Heart right ventricle (tissue), 16 donors: ENCODE measurements around the gene MYH16. TPM values are rescaled to one million over a fixed set of nuclear protein-coding genes. Genes with fewer than 3 reads are reported as not detected.
"Not testable (repeated sequence)": the region's sequence is repeated elsewhere in the genome, so short reads cannot be mapped to it uniquely, and the experiment has no call there.

Source experiments
- ATAC-seq, 8 donors: fragments of 200-7000 bp; cut with Tn5 transposase; one replicate each; pipeline ENCODE4 v1.9.1; 2020; ENCODE audit warnings: mild to moderate bottlenecking in 8 of 8, moderate library complexity in 8 of 8, moderate number of reproducible peaks in 1 of 8
- DNase-seq, 2 donors: peaks; one replicate each; pipeline ENCODE4 v3.0.0-alpha.2; 2020
- H3K27ac ChIP-seq, 10 donors: fragments of 200-600 bp; sonication (generic) in 2 of 10; one replicate each; pipeline versions ENCODE4 v1.5.0 to v1.8.0; 2020 to 2022; ENCODE audit warnings: mild to moderate bottlenecking in 3 of 10
- H3K27me3 ChIP-seq, 7 donors: fragments of 200-600 bp; one replicate each; pipeline ENCODE4 v1.8.0; 2021 to 2022; ENCODE audit warnings: mild to moderate bottlenecking in 2 of 7
- H3K36me3 ChIP-seq, 9 donors: fragments of 200-600 bp; sonication (generic) in 1 of 9; one replicate each; pipeline versions ENCODE4 v1.5.0 to v1.8.0; 2020 to 2022; ENCODE audit warnings: mild to moderate bottlenecking in 2 of 9
- H3K4me1 ChIP-seq, 9 donors: fragments of 200-600 bp; sonication (generic) in 1 of 9; one replicate each; pipeline versions ENCODE4 v1.5.0 to v1.8.0; 2020 to 2022; ENCODE audit warnings: mild to moderate bottlenecking in 4 of 9
- H3K4me3 ChIP-seq, 10 donors: fragments of 200-600 bp; sonication (generic) in 2 of 10; one replicate each; pipeline versions ENCODE4 v1.5.0 to v1.8.0; 2020 to 2022; ENCODE audit warnings: mild to moderate bottlenecking in 7 of 10, moderate library complexity in 2 of 10
- H3K9me3 ChIP-seq, 11 donors: fragments of 200-600 bp in 10 of 11; sonication (generic) in 2 of 11; one replicate each; pipeline versions ENCODE4 v1.5.0 to v1.8.0; 2013 to 2022; ENCODE audit warnings: mild to moderate bottlenecking in 2 of 11, control low read depth in 1 of 11, moderate library complexity in 1 of 11
- WGBS, 2 donors: extraction: QIAGEN DNeasy Blood & Tissue Kit; methylation state at CpG; one replicate each; pipeline ENCODE4 v1.1.7; 2013; ENCODE audit warnings: inconsistent platforms in 1 of 2; 5-methylcytosine and 5-hydroxymethylcytosine counted together
- intact Hi-C, 10 donors: fragments of 100-400 bp; cut with DNase I; formaldehyde crosslinking; loops; one replicate each; pipeline versions ENCODE4 v1.11.1 to v1.14.2; 2022
- polyA plus RNA-seq, 2 donors: library from polyadenylated mRNA; stranded (reverse); fragments of 200-250 nt; gene quantifications; one replicate each; pipeline ENCODE4 v1.2.3, GENCODE V29; 2013
- total RNA-seq, 10 donors: library from RNA; stranded (reverse); fragmentation: NEBNext Ultra II Directional in 3 of 10; extraction: Animal tissue kit (Norgen Biotek cat#: 25700) in 3 of 10; gene quantifications; one replicate each; pipeline versions ENCODE4 v1.2.1 to v1.2.4, GENCODE V29; 2021 to 2023
- TF ChIP-seq, protein P1 (sequence below), 9 donors: fragments of 200-600 bp; sonication (generic) in 2 of 9; IDR thresholded peaks; one replicate each; pipeline versions ENCODE4 v1.5.0 to v1.8.0; 2021 to 2022; ENCODE audit warnings: antibody characterized with exemption in 9 of 9, mild to moderate bottlenecking in 5 of 9, moderate library complexity in 1 of 9
- donor health status: Arrhythmogenic right ventricular cardiomyopathy.
- donor health status: ischemic (EF 13 %, LVEDD 7.1; RV severe dilation, severe dysfunction).
- donor health status: healthy with polysubstance abuse.
- donor health status: DM: no; HTN: yes; CAD: no.
- donor health status: DM: no; HTN: no; CAD: no.
- donor health status: ischemic (EF 25% LVEDD 6.9; RV normal size, moderate dysfunction).
- donor health status: ischemic (EF 25% LVEDD 5.7; RV mildly dilated, moderate dysfunction).
- donor health status: healthy.
- donor health status: DM: yes; HTN: yes; CAD: no.
- donor health status: Ischemic cardiomyopathy.
- donor health status: ischemic (EF 35%, LVEDD 5.7; RV mildly dilated, moderate dysfunction).
- donor health status: nonischemic (EF 11% LVEDD 7.7; RV severe dilation, severe dysfunction).
- donor health status: DM: yes; HTN: yes; CAD: no.
- donor health status: PGD.
- donor health status: ischemic (EF 29% LVEDD 5.4; RV normal size, mild dysfunction).
- donor health status: nonischemic (EF 23%, LVEDD 6.1; RV moderate dilation, normal function).

MYH16 gene
- total and polyA plus RNA-seq, 12 donors = not detected

DNA sequence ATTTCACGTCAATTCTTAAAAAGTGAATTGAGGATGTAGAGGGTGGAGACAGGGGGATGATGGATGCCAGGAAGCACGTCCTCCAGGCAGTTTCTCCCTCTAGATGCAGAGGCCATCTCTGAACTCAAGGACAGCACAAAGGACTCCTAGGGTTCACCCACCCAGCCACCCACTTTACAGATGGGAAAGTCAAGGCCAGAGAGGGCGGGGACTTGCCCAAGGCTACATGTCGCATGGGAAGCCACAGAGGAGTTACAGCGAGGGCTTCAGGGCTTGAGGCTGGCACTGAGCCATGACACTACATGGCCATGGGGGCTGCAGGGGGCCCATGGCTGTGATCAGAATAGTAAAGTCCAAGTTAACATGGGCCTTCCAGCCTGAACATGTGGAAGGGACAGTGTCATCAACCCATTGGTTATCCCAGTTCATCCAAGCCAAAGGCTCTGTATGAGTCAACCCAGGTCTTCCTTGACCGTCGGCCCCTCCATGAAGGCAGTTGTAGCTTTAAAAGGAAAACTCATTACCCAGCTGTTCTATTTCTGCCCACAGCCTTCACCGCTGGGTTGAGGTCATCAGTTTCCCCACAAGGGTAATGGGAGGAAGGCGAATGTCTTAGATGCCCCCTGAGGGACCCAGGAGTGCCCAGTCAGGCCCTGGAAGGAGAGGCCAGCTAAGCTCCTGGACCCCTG lies 40.4 kb upstream of the MYH16 start:
- intact Hi-C loops = no loop called here

DNA sequence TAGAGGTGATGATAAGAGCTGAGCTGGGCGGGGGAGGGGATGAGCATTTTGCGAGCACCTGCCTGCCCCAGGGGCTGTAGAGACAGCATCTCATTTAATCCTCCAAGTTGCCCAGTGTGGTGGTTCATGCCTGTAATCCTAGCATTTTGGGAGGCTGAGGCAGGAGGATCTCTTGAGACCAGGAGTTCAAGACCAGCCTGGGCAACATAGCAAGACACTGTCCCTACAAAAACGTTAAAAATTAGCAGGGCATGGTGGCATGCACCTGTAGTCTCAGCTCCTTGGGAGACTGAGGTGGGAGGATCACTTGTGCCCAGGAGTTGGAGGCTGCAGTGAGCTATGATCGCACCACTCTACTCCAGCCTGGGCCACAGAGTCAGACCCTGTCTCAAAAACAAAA lies 39.7 kb upstream of the MYH16 start:
- DNase-seq, H3K27ac ChIP-seq, H3K36me3 ChIP-seq, ATAC-seq, H3K27me3 ChIP-seq, H3K4me1 ChIP-seq, intact Hi-C loops, H3K4me3 ChIP-seq: not testable (repeated sequence)
- WGBS, 2 donors = 84 to 86% methylated on average over 4 of the region's 4 CpGs
- peaks cover 0 to 12% (median 0%) of the 10 kb centered on the region in 11 donors for H3K9me3 ChIP-seq

More for the DNA sequence above, 40.4 kb upstream of the MYH16 start:
- Histone ChIP-seq H3K4me1 (no peaks in the 10 kb centered on the region), H3K27ac (no peak overlapping the region), H3K9me3 (peaks cover 0 to 4% (median 0%) of the 10 kb centered on the region in 11 donors), H3K36me3 (no peaks in the 10 kb centered on the region), H3K4me3 (no peak overlapping the region), H3K27me3 (peaks cover 0 to 6% (median 0%) of the 10 kb centered on the region in 7 donors)
- DNase-seq (no peak), ATAC-seq (no peak)
- TF ChIP-seq, protein P1, sequence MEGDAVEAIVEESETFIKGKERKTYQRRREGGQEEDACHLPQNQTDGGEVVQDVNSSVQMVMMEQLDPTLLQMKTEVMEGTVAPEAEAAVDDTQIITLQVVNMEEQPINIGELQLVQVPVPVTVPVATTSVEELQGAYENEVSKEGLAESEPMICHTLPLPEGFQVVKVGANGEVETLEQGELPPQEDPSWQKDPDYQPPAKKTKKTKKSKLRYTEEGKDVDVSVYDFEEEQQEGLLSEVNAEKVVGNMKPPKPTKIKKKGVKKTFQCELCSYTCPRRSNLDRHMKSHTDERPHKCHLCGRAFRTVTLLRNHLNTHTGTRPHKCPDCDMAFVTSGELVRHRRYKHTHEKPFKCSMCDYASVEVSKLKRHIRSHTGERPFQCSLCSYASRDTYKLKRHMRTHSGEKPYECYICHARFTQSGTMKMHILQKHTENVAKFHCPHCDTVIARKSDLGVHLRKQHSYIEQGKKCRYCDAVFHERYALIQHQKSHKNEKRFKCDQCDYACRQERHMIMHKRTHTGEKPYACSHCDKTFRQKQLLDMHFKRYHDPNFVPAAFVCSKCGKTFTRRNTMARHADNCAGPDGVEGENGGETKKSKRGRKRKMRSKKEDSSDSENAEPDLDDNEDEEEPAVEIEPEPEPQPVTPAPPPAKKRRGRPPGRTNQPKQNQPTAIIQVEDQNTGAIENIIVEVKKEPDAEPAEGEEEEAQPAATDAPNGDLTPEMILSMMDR (IDR thresholded peaks at IDR 0.05) = no peak
- 76% methylated on average over 9 of the region's 9 CpGs for WGBS, 2 donors

DNA sequence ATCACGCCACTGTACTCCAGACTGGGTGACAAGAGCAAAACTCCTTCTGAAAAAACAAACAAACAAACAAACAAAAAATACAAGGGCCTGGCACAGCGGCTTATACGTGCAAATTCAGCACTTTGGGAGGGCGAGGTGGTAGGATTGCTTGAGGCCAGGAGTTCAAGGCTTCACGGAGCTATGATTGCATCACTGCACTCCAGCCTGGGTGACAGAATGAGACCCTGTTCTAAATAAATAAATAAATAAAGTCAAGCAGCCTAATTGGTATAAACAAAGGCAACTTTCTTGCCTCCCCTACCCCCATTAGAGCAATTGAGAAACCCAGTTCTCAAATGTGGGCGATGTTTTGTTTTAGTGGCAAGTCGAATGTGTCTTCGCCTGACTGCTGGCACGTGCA lies 38.5 kb upstream of the MYH16 start:
- no peak for ATAC-seq
- intact Hi-C loops = no loop called here
- H3K4me3 ChIP-seq = no peak overlapping the region
- H3K27me3 ChIP-seq = peaks cover 0 to 11% (median 0%) of the 10 kb centered on the region in 7 donors
- no peaks in the 10 kb centered on the region for H3K4me1 ChIP-seq
- H3K36me3 ChIP-seq = no peaks in the 10 kb centered on the region
- DNase-seq = no peak
- 91% methylated on average over 9 of the region's 9 CpGs for WGBS, 2 donors
- TF ChIP-seq, protein P1 (IDR thresholded peaks at IDR 0.05) = no peak
- peaks cover 0 to 14% (median 0%) of the 10 kb centered on the region in 11 donors for H3K9me3 ChIP-seq
- no peak overlapping the region for H3K27ac ChIP-seq

DNA sequence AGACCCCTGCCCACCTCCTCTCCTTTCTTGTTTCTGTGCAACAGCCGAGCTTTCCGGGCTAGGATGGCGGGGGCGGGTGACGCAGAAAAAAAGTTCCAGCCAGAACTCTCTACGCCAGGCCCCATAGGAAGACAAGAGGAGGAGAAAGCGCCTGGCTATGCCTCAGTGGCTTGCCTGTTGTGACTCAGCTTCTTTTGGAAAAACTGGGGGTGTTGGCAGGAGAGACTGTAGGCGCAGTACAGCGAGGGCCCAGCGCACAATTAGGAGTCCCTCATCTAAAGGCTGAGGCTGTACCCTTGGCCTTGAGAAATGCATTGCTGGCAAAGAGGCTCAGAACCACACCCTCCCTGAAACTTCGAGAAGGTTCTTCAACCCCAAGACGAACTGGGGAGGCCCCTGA lies 36.7 kb upstream of the MYH16 start:
- Histone ChIP-seq H3K4me3 (no peak overlapping the region), H3K36me3 (no peaks in the 10 kb centered on the region), H3K4me1 (no peaks in the 10 kb centered on the region), H3K27ac (no peak overlapping the region), H3K27me3 (peaks cover 0 to 13% (median 0%) of the 10 kb centered on the region in 7 donors), H3K9me3 (peaks cover 0 to 14% (median 0%) of the 10 kb centered on the region in 11 donors)
- whole genome bisulfite sequencing, 2 donors = 89 to 91% methylated on average over 12 of the region's 12 CpGs
- no peak for ATAC-seq
- DNase-seq = no peak
- TF ChIP-seq, protein P1 (IDR thresholded peaks at IDR 0.05) = no peak
- intact Hi-C loops = no loop called here

DNA sequence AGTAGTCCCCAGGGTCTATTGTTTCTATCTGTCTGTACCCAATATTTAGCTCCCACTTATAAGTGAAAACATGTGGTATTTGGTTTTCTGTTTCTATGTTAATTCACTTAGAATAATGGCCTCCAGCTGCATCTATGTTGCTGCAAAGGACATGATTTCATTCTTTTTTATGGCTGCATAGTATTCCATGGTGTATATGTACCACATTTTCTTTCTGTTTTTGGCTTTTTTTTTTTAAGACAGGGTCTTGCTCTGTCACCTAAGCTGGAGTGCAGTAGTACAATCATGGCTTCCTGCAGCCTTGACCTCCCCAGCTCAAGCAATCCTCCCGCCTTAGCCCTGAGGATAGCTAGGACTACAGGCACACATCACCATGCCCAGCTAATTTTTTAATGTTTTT lies 34.8 kb upstream of the MYH16 start:
- H3K4me3 ChIP-seq, ATAC-seq, H3K27ac ChIP-seq, intact Hi-C loops, H3K4me1 ChIP-seq, H3K36me3 ChIP-seq, DNase-seq: not testable (repeated sequence)
- 90 to 97% methylated on average over 1 of the region's 1 CpG for WGBS, 2 donors
- Histone ChIP-seq H3K27me3 (peaks cover 0 to 15% (median 0%) of the 10 kb centered on the region in 7 donors), H3K9me3 (peaks cover 0 to 14% (median 0%) of the 10 kb centered on the region in 11 donors)
